Stimulated activated CD8-positive, alpha-beta memory T cell treated with anti-CD3 and anti-CD28 coated beads, Interleukin-7, amount 100 ng/mL, for 1 hour (primary cell): Measurements from ENCODE around the gene CHST11.
"Not testable (repeated sequence)": the region's sequence is repeated elsewhere in the genome, so short reads cannot be mapped to it uniquely, and the experiment has no call there.

Experiments used
- DNase-seq, 2 donors: peaks; one replicate each; pipeline ENCODE4 v3.0.0-alpha.2; 2020; ENCODE audit warnings: low read depth in 2 of 2

CHST11 gene

DNA sequence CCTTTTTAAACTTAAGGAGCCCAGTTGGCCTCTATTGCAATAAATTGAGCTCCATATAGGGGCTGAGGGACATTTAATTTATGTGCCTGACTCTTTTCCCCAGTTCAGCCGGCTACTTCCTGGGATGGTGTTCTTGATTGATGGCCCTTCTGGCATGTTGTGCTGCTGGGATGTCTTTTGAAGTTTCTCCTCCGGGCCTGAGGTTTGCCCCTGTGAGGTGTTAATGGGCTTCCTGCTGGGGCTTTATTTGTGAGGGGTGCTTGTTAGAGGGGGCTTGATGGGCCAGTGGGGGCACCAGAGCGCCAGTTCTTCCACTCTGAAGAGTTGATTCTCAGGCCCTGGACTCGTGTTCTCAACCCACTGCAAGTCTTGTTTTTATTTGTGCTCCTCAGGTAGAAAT is 69.6 kb downstream of the CHST11 start:
- DNase-seq, result no peak

DNA sequence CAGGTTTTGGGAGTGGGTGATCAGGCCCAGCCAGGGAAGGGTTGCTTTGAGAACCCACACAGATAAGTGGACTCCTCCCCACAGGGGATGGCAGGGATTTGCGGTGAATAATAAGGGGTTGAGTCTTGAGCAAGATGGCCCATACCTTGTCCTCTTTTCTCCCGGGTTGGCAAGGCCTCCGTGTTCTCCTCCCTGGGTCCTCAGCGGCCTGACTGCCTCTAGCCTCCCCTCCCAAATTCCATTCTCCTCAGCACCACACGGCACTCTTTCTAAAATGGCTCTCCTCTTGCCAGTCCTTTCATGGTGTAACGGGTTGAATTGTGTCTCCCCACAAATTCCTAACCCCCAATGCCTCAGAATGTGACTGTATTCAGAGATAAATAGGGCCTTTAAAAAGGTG is 70.0 kb downstream of the CHST11 start:
- DNase-seq, result no peak

DNA sequence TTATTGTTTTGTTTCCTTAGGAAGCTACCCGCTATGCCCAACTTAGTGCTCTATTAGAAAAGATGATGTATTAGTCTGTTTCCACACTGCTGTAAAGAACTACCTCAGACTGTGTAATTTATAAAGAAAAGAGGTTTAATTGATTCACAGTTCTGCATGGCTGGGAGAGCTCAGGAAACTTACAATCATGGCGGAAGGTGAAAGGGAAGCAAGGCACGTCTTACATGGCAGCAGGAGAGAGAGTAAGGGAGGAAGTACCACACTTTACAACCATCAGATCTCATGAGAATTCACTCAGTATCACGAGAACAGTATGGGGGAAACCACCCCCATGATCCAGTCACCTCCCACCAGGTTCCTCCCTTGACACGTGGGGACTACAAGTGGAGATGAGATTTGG is 70.9 kb downstream of the CHST11 start:
- not testable (repeated sequence) for DNase-seq

DNA sequence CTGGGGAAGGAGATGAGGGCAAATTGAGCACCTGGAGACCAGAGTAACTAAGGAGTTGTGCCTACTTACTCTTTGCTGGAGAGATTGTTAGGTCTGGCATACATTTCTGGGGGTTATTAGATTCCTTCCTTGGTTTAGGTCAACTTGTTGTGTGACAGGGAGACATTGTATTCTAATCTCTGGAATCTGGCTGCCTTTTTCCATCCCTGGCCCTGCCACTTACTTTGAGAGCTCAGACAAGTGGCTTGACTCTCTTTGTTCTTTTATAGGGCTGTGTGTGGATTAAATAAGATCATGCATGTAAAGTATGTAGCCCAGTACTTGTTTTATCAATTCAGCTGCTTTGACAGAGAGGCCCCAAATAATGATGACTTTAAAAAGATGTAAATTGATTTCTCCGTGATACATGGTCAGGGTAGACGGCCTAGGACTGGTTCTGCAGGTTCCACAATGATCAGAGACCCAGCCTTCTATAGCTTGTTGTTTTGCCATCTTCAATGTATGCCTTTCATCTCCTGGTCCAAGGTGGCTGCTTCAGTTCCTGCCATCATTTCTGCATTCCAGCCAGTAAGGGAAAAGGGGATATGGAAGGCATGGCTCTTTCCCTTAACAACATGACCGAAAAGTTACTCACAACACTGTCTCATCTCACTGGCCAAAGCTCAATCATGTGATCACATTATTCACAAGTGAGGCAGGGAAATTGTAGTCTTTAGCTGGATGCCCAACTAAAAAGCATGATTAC is 72.6 kb downstream of the CHST11 start:
- no peak for DNase-seq

DNA sequence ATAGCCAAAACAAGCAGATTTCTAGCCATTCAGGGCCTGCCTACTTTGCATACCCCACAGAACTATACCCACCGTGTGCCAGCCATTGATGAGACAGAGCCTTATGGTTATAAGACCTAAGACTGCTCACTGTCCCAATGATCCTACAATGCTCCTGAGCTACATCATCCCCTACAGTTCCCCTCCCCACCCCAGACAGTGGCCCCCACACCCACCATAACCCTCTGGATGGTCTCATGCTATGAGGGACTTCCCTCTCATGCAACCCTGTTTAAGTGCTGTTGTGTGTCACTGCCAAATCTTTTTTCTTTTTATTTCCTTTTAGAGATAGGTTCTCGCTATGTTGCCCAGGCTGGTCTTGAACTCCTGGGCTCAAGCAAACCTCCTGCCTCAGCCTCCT is 75.9 kb downstream of the CHST11 start:
- DNase-seq, result no peak

DNA sequence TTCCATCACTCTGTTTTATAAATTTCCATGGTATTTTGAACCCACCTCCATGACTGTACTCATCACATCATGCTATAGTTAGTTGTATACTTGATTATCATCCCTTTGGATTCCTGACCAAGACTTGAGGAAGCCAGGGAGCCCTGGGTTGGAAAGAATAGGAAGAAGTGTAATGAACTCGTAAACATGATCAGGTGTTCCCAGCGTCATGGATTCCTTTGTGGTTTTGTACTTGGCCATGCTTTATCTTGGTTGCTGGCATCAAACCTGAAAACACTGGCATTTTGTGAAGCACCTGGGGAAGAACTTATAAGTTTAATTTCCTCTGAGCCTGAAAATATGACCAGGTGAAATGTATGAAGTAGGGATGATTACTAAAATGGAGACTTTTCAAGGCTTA is 76.4 kb downstream of the CHST11 start:
- DNase-seq, result no peak

DNA sequence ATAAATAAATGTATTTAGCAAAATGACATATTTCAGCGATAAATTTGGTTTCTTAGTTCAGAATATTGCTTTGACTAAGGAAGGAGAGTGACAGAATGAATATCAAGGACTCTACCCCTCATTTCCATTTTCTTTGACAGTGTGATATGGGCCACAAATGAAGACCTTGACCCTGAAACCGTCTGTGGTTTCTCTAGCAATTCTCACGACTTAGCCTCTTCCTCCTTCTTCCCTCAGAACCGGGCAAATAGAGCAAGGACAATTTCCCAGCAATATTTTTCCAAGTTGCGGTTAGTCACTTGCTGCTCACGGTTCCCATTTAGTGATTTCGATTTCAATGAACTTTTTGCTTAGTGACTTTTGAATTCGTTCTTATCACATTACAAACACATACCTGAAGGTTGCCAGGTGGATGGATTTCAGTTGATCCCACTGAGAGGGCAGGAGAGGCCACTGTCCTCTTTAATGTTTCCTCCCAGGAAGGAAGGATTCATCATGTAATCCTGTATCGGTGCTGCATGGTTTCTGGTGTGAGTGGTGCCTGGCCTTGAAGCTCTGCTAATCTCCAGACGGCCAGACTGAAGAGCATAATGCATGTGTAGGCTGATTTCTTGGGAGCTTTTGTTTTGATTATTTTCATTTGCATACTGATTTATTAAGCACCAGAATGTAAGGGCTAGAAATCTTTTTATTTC is 77.6 kb downstream of the CHST11 start:
- no peak for DNase-seq

DNA sequence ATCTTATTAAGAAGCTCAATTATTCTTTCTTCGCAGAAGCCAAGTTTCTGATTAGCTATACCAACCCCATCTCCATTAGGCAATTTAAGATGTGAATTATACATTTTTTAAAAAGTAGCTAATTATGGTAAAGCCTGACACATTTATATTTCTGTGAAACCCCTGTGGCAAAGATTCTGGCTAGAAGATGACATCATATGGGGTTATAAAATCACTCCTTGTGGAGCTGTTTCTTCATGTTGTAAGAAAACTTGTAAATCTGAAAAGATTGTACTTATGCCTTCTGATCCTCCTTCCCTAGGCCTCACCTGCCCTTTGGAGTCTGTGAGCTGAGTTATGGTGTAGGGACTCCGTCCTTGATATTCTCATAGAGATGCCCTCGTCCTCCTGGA is 78.1 kb downstream of the CHST11 start:
- DNase-seq, result no peak

DNA sequence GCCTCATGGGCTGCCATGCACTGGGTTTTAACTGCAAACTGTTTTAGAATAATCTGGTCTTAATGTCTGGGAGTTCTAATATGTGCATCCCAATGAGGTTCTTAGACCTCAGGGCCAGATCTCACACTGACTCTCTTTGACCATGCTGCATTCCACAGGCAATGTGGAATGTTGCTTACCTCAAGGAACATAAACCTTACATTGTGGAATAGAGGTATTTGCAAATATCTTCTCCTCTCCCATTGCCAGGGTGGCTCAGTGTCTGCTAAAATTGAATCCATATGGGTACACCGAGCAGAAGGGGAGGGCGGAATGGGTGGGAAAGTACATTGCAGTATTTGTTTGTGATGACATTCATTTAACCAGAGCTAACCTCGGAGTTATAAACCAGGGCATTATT is 78.6 kb downstream of the CHST11 start:
- DNase-seq, result no peak

DNA sequence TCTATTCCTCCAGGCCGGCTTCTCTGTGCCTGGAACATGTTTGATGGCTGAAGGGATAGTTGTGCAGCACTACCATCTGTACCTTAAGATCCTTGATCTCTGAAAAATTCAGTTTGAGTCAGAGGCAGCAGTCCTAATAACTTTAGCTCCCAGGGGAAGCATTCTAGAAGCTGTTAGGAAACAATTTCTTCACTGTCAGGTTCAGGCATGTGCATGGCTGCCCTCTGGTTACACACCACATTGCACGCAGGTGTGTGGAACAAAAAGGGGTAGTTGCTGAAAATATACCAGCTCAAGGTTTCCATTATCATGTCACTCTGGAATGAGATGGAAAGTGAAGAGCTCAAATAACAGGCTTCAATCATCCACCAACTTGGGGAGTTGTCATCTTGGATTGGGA is 80.1 kb downstream of the CHST11 start:
- DNase-seq, result no peak

DNA sequence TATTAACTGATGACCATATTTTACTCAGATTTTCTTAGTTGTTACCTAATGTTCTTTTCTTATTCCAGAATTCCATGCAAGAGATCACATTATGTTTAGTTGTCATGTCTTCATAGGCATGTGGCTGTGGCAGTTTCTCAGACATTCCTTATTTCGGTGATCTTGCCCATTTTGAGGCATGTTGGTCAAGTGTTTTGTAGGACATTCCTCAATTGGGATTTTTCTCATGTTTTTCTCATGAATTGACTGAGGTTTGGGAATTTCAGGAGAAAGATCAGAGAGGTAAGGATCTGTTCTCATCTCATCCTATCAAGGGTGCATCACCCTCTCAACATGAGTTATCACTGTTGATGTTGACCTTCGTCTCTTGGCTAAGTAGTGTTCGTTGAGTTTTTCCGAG is 81.3 kb downstream of the CHST11 start:
- DNase-seq, result no peak

DNA sequence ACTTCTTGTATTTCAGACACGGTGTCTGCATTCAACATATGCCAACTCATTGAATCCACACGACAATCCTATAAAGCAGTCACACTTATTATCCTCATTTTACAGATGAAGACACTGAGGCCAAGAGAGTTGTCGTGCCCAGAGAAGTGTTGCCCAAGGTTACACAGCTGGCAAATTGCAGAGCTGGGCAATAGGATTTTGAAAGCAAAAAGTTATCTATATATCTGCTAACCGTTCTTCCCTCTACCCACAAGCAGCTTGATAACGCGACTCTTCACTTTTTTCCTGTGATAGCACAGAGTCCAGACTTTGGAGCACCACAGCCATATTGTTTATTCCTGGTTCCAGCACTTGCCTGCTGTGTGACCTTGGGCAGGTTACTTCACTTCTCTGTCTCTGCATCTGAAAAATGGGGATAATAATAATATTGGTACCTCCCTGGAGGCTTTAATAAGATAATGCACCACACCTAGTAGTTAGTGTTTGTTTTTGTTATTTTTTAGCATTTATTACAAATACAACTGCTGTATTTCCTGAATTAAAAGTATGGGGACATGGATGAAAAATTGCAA is 82.2 kb downstream of the CHST11 start:
- no peak for DNase-seq

DNA sequence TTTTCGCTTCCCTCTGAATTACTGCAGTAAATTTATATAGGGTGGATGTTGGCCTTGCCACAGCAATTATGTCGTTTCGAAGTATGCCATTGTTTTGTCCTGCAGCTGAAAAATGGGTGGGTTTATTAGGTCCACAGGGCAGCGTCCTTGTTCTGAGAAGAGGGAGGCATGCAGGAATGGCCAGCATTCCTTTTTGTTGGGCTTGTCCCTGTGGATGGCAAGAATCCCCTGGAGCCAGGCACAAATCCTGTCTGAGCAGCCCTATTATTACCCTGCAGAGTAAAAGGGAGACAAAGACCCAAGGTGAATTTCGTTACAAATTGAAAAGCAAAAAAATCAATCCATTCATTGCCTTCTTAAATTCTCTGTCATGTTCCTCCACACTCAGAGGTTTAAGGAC is 88.1 kb downstream of the CHST11 start:
- no peak for DNase-seq

DNA sequence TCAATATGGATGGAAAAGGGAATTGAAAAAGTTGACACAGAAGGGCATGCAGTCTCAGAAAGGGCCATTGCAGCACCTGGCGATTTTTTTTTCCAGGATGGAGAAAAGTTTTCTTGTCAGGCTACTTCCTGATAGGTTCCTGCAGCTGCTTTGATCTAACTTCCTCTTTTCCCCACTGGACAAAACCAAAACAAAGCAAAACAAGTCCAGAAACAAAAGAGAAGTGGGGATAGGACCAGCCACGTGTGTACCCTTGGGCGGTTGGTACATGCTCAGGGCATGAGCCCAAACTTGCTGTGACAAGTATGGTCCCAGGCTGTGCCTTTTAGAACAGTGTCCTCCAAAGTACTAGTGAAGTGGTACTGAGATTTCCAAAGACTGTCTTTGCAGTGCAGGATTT is 89.8 kb downstream of the CHST11 start:
- DNase-seq, result no peak

DNA sequence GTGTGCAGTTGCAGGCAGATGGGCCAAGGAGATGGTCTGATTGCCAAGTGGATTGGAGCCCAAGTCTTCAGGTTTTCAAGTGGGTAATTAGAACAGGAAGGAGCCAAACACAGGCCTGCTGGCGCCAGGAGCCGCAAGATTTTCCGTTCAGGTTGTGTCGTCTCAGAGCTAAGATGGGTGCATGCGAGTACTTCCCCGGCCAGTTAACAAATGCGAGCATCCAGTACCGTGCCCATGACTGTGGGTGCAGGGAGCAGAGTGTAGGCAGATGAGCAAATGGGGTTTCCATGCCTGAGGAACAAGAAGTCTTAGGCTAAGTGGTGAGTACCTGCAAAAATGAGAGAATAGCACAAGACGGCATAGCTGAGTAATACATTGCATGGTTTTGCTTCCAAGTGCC is 90.5 kb downstream of the CHST11 start:
- DNase-seq, result no peak

DNA sequence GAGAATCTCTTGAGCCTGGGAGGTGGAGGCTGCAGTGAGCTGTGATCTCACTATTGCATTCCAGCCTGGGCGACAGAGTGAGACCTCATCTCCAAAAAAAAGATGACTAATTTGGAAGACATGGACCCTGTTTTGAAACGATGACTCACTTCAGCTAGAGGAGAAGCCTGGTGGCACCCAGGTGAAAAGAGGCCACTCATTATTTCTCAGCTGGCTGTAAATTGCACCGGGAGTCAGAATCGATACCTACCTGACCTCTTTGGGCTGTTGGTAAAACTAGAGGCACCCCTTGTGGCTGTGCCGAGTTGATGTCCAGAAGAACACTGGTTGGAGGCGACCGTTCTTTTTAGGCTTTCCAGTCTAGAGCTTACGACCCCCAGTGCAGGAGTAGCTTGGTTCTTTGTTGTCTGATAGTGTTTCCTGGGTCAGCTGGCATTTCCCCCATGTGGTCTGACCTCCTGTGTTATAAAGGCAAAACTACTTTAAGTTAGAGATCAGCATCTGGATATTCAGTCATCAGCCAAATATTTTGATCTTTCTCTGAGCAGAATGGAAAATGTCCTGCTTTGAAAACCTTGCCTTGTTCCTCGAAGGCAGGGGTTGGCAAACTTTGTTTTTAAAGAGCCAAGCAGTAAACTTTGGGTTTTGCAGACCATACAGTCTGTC is 93.2 kb downstream of the CHST11 start:
- DNase-seq, result no peak

DNA sequence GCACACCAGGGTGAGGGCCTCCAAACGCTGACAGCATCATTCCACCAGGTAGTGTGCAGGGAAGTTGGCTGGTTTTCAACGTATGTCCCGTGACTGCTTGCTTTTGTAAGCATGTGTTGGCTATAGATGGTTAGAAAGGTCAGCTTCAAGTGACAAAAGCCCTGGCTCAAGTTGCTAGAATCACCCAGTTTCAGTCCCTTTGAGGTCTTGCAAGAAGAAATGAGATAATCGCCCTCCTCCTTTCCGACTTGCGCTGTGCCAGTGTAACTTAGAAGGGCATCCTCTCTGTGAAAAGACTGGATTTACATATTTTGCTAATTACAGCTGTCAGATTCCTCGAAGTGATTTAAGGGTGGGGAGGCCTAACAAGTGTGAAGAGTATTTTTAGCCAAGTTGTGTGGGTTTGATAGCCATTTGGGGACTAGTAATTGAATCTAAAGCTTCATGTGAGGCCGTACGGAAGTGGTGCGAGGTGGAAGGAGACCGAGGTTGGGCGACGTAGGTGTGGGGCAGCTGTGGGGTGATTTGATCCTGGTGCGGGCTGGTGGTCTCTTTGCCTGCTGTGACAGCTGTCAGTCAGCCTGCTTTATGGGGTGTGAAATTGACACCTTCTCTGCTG is 94.7 kb downstream of the CHST11 start:
- DNase-seq, result no peak

DNA sequence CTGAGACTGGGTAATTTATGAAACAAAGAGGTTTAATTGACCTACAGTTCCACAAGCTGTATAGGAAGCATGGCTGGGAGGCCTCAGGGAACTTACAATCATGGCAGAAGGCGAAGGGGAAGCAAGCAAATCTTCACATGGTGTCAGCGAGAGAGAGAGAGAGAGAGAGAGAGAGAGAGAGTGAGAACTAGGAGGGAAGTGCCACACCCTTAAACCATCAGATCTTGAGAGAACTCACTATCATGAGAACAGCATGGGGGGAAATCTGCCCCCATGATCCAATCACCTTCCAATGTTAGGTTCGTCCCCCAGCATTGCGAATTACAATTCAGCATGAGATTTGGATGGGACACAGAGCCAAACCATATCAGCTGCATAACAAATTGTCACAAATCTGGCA is 96.7 kb downstream of the CHST11 start:
- DNase-seq, result no peak

DNA sequence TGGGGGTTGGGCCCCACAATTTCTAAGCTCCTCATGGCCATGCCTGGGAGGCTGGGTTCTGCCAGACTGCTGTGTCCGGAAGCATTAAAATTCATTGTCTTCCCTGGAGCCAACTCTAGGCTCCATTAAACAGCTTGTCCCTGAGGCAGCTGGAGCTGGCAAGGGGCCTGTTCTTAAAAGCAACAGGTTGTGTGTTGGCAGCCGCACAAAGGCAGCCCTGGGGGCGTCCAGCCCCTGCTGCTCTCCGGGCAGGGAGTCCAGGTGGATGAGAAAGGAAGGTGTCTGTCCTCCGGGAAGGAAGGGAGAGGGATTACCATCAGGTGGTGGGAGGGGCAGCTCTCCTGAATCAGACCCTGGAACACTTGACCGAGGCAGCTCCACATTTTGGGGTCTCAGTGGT is 98.9 kb downstream of the CHST11 start:
- no peak for DNase-seq

DNA sequence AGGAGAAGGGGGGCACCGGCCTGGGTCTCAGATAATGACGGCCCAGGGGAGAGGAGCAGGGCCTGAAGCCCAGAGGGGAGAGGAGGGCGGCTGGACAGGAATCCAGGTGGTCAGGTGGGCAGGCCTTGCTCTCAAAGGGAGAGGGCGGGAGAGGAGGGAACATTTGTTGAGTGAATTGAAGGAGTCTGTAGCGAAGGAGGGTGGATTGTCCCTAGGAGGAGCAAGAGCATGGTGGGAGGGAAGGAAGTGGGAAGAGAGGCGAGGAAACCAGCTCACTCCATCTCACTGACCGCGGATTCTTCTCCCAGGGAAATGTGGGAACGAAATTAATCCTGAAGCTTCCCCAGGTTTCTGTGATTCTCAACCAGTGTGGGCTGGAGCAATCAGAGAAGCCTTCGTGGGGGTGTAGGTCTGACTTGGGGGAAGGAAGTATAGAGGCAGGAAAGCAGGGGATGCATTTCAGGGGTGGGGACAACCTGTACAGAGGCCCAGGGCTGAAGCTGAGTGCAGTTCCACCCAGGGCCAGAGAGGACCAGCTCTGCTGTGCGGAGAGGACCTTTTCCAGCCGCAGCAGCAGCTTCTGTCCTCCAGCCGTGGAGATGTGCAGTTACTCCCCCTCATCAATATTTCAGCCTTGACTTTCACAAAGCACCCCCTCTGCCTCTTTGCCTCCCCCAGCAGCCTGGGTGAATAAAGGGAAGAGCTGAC is 100.9 kb downstream of the CHST11 start:
- DNase-seq, result no peak

DNA sequence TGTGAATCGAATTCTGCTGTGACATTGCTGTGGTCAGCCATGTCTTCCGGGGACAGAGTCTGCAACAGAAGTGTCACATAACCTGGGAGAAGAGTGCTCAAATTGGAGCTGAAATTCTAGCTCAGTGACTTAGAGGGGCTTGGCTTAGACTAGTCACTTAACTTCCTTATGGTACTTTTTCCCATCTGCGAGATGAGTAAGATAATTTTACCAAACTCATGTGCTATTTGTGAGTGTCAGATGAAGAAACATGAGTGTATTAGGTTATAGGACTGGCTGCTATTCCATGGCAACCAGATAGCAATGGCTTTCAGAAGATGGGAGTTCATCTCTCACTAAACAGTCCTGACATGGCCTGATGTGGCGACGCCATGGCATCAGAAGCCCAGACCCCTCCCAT is 104.1 kb downstream of the CHST11 start:
- DNase-seq, result no peak

DNA sequence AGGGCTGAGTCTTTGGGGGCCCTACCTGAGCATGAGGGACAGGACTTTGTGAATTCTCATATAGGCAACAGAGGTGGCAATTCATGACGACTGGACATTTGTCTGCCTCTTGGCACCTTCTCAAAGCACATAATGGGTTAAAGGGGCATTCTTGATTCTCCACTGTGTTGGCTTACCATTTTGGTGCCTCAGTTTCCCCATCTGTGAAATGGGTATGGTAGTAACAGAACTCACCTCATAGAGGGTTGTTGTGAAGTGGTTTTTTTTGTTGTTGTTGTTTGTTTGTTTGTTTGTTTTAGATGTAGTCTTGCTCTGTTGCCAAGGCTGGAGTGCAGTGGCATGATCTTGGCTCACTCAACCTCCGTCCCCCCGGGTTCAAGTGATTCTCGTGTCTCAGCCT is 106.0 kb downstream of the CHST11 start:
- DNase-seq, result no peak
